Lung (tissue), 12 donors: Measurements from ENCODE around the gene ENGASE. TPM values are rescaled to one million over a fixed set of nuclear protein-coding genes. Genes with fewer than 3 reads are reported as not detected.

Source experiments
- ATAC-seq: fragments of 200-7000 bp; cut with Tn5 transposase; one replicate; pipeline ENCODE4 v1.9.1; 2020; ENCODE audit warnings: moderate number of reproducible peaks; ENCODE audit not compliant: insufficient read depth, low FRiP score
- DNase-seq, 3 donors: peaks; one replicate each; pipeline ENCODE4 v3.0.0-alpha.2; 2013 to 2017
- H3K27ac ChIP-seq, 2 donors: one replicate each; pipeline ENCODE4 v1.5.1; 2013; ENCODE audit warnings: mild to moderate bottlenecking in 2 of 2, moderate library complexity in 2 of 2, control low read depth in 1 of 2, inconsistent platforms in 1 of 2, low read depth in 1 of 2, low read length in 1 of 2
- H3K27me3 ChIP-seq, 3 donors: one replicate each; pipeline ENCODE4 v1.5.1; 2013; ENCODE audit warnings: low read length in 2 of 3; ENCODE audit not compliant: control insufficient read depth in 3 of 3, insufficient read depth in 3 of 3
- H3K36me3 ChIP-seq, 4 donors: one replicate each; pipeline ENCODE4 v1.5.1; 2013; ENCODE audit warnings: low read length in 4 of 4, mild to moderate bottlenecking in 1 of 4, moderate library complexity in 1 of 4; ENCODE audit not compliant: control insufficient read depth in 4 of 4, insufficient read depth in 4 of 4
- H3K4me1 ChIP-seq, 5 donors: one replicate each; pipeline ENCODE4 v1.5.1; 2013; ENCODE audit warnings: low read length in 5 of 5, mild to moderate bottlenecking in 2 of 5, moderate library complexity in 1 of 5; ENCODE audit not compliant: control insufficient read depth in 5 of 5, insufficient read depth in 5 of 5
- H3K4me3 ChIP-seq: one replicate; pipeline ENCODE4 v1.5.1; 2013; ENCODE audit warnings: mild to moderate bottlenecking, control low read depth, moderate library complexity
- H3K9ac ChIP-seq, 2 donors: one replicate each; pipeline ENCODE4 v1.5.1; 2013; ENCODE audit warnings: low read length in 2 of 2, control low read depth in 1 of 2; ENCODE audit not compliant: insufficient read depth in 1 of 2
- H3K9me3 ChIP-seq, 4 donors: one replicate each; pipeline ENCODE4 v1.5.1; 2013; ENCODE audit warnings: low read length in 3 of 4, mild to moderate bottlenecking in 1 of 4, moderate library complexity in 1 of 4; ENCODE audit not compliant: control insufficient read depth in 4 of 4, insufficient read depth in 3 of 4
- WGBS, 2 donors: extraction: QIAGEN DNeasy Blood & Tissue Kit; methylation state at CpG; one replicate each; pipeline ENCODE4 v1.1.7; 2013; 5-methylcytosine and 5-hydroxymethylcytosine counted together
- polyA plus RNA-seq, 2 donors: library from polyadenylated mRNA; stranded (reverse); fragments of 200-250 nt; gene quantifications; one replicate each; pipeline ENCODE4 v1.2.1, GENCODE V29; 2013
- total RNA-seq, 2 donors: library from RNA; depleted of rRNA in 1 of 2; stranded (reverse); fragments of >200 nt in 1 of 2; gene quantifications; one replicate each; pipeline ENCODE4 v1.2.1, GENCODE V29; 2014 to 2021
- TF ChIP-seq, protein P1 (sequence below): IDR thresholded peaks from 2 replicates; pipeline ENCODE4 v1.5.1; 2012; ENCODE audit warnings: mild to moderate bottlenecking; ENCODE audit errors: control extremely low read depth, extremely low read depth
- donor health status: control.
- donor health status: control.
- donor health status: Bipolar disorder and iron deficiency.
- donor health status: healthy.
- donor health status: DM: yes; HTN: yes; CAD: no.

The ENGASE gene
- total and polyA plus RNA-seq, 4 donors = 19.0 to 45.7 (median 32.5) TPM

GRCh38 chr17:79118924-79119323 lies 44.3 kb downstream of the ENGASE start:
- ATAC-seq = no peak
- Histone ChIP-seq H3K27me3 (peaks cover 0 to 9% (median 0%) of the 10 kb centered on the region in 3 donors), H3K4me1 (peaks cover 0 to 18% (median 5%) of the 10 kb centered on the region in 5 donors), H3K36me3 (no peaks in the 10 kb centered on the region), H3K27ac (no peak overlapping the region), H3K4me3 (no peak overlapping the region), H3K9me3 (peaks cover 0 to 4% (median 0%) of the 10 kb centered on the region in 4 donors), H3K9ac (no peak overlapping the region)
- no peak for DNase-seq
- WGBS, 2 donors = 80 to 83% methylated on average over 4 of the region's 4 CpGs
- TF ChIP-seq, protein P1, sequence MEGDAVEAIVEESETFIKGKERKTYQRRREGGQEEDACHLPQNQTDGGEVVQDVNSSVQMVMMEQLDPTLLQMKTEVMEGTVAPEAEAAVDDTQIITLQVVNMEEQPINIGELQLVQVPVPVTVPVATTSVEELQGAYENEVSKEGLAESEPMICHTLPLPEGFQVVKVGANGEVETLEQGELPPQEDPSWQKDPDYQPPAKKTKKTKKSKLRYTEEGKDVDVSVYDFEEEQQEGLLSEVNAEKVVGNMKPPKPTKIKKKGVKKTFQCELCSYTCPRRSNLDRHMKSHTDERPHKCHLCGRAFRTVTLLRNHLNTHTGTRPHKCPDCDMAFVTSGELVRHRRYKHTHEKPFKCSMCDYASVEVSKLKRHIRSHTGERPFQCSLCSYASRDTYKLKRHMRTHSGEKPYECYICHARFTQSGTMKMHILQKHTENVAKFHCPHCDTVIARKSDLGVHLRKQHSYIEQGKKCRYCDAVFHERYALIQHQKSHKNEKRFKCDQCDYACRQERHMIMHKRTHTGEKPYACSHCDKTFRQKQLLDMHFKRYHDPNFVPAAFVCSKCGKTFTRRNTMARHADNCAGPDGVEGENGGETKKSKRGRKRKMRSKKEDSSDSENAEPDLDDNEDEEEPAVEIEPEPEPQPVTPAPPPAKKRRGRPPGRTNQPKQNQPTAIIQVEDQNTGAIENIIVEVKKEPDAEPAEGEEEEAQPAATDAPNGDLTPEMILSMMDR = no peak

GRCh38 chr17:79120259-79120658 lies 45.6 kb downstream of the ENGASE start:
- Histone ChIP-seq H3K27ac (no peak overlapping the region), H3K27me3 (peaks cover 0 to 9% (median 0%) of the 10 kb centered on the region in 3 donors), H3K9me3 (peaks cover 0 to 7% (median 0%) of the 10 kb centered on the region in 4 donors), H3K9ac (no peak overlapping the region), H3K4me3 (no peak overlapping the region), H3K36me3 (no peaks in the 10 kb centered on the region), H3K4me1 (peaks cover 0 to 6% (median under 1%) of the 10 kb centered on the region in 5 donors)
- WGBS, 2 donors = 78 to 90% methylated on average over 5 of the region's 5 CpGs
- ATAC-seq = no peak
- TF ChIP-seq, protein P1 = no peak
- DNase-seq = no peak

DNA sequence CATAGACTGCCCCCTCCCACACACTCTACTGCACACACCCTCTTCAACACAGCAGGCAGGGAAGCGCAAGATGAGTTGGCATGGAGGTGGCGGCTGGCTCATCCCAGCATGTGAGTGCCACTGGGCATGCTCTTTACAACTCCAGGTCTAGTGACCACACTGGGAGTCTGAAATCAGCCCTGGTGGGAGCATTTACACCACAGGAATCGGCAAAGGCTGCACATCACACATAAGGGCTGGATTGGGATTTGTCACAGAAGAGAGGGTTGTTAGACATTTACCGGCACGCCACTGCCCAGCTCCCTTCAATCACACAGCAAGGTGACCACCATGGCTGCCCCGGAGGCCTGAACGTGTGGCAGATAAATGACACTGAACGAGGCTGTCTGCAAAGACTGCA lies 49.4 kb downstream of the ENGASE start:
- Histone ChIP-seq H3K27ac (no peak overlapping the region), H3K9ac (no peak overlapping the region), H3K4me3 (no peak overlapping the region), H3K4me1 (no peaks in the 10 kb centered on the region), H3K9me3 (peaks cover 0 to 7% (median 0%) of the 10 kb centered on the region in 4 donors), H3K36me3 (no peaks in the 10 kb centered on the region), H3K27me3 (peaks cover 0 to 21% (median 3%) of the 10 kb centered on the region in 3 donors)
- TF ChIP-seq, protein P1 = no peak
- ATAC-seq (no peak), DNase-seq (no peak)
- 93 to 95% methylated on average over 8 of the region's 8 CpGs for WGBS, 2 donors
